HK-2 (cell line): ENCODE results near the gene DCD.
"Not testable (repeated sequence)": the region's sequence is repeated elsewhere in the genome, so short reads cannot be mapped to it uniquely, and the experiment has no call there.

Source experiments
- DNase-seq: peaks from one replicate; pipeline ENCODE4 v3.0.0-alpha.2; 2018; ENCODE audit not compliant: unreplicated experiment

Gene DCD

DNA sequence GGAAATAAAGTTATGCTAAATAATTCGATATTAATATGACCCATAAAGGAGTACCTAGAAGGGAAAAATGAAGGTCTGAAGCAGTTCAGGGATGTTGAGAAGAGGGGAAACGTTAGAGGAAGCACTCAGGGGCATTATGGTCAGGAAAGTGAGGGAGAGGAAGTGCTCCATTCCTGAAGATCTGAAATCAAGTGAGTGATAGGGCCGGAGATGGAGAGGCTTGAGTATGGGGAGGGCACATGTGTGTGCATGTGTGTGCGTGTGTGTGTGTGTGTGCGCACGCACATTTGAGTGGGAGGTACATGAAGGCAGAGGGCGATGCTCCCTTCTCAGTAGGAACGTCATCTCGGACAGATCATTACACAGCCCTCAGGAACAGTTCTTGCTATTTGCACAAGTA is 4.9 kb upstream of the DCD start:
- DNase-seq, result no peak

DNA sequence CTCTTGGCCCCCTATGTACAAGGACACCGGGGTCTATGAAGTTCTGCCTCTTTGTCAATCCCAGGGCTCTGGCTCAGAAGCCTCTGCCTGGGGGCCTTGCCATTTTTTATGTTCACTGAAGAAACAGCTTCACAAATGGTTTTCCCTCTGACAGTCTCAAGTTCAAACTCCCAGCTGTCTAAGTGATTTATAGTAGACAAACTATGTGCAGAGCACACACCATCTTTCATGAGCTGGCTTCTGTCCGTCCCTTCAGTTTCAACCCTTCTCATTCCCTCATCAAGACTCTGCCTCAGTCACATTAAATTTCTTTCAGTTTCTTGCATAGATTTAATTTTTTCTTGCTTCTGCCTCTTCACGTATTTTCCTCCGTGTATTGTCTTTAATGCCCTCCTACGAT is 2.7 kb upstream of the DCD start:
- no peak for DNase-seq

DNA sequence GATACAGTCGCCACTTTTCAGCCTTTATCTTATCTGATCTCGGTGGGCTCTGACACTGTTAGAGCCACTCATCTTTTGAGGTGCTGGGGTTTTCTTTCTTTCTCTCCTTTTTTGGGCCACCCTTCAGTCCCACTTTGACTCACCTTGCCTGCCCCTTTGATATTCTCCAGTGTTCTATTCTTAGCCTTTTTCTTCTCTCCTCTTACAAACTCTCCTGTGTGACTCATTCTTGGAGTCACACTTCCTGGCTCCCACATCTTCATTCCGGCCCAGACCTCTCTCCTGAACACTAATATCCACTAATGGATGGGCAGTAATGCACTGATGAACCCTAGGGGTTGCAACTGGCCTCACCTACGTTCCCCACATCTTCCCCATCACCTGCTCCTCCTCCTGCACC is 2.2 kb upstream of the DCD start:
- DNase-seq, result no peak

DNA sequence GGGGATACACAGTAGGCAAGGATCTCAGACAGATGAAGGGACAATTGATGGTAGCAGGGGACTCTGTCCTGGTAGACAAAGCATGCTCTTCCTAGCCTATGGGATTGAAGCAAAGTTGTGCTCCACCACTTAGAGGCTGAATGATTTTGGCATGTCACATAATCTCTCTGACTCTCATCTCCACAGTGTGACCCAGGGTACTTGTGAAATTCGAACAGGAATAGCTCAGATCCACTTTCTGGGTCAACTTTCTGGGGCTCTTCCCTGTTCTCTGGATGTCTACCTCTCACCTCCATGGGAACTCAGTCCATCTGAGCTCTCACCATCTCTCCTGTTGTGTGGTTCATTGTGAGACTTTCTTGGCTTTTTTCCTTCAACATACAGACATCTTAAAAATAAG is 1.7 kb upstream of the DCD start:
- no peak for DNase-seq

DNA sequence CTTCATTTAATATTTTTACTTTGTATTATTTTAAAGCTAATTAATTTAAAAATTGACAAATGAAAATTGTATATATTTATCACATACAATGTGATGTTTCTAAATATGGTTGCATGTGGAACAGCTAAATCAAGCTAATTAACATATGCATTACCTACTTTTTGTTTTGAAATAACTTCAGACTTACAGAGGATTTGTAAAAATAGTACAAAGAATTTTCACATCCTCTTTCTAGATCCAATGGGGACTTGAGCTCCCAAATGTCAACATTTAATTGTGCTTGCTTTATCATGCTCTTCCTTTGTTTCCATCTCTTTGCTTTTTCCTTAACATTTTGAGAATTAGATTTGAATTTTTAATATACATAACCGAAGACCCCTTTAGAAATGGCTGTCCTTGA is 6.6 kb downstream of the DCD start:
- DNase-seq, result no peak

DNA sequence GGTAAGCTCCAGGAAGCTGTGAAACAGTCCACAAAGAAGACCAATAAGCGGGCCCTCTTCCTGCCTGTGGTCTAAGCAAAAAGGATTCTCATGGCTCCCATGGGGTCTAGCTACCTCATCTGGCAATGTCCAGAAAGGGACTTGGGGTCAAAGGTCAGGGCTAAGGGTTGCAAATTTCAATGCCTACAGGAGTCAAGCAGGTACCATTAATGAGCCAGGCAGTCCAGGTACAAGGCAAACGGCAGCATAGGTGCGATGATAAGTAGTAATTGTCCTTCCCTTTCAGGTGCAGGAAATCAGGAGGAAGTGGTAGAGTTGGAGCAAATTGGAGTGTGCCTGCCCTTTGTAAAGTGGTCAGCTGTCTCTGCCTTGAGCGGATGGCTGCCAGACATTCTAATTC is 7.1 kb downstream of the DCD start:
- no peak for DNase-seq

DNA sequence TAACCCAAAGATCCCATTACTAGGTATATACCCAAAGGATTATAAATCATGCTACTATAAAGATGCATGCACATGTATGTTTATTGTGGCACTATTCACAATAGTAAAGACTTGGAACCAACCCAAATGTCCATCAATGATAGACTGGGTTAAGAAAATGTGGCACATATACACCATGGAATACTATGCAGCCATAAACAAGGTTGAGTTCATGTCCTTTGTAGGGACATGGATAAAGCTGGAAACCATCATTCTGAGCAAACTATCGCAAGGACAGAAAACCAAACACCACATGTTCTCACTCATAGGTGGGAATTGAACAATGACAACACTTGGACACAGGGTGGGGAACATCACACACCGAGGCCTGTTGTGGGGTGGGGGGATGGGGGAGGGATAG is 9.1 kb downstream of the DCD start:
- not testable (repeated sequence) for DNase-seq

DNA sequence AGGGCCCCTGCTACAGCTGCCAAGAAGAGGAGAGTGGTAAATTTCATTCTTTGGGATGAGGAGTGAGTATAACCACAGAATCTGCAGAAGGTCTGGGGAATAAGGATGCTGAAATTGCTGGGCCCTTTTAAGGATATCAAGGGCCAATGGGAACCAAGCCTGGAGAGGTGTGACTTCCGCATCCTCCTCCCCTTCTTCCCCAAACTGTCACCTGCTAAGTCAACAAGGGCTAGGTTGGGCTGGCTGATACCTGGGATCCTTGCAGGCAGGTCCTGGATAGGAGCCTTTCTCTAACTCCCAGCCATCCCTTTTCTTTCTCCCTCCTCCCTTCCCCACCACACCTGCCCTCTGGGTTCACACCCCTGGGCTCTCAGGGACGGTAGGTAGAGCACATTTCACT is 13.4 kb downstream of the DCD start, which contains the start of gene LACRT:
Gene LACRT (minus strand): TSS at position 101 of the 400 bp plus-strand sequence. CDS start 54 bp downstream, at position 47.
- no peak for DNase-seq

DNA sequence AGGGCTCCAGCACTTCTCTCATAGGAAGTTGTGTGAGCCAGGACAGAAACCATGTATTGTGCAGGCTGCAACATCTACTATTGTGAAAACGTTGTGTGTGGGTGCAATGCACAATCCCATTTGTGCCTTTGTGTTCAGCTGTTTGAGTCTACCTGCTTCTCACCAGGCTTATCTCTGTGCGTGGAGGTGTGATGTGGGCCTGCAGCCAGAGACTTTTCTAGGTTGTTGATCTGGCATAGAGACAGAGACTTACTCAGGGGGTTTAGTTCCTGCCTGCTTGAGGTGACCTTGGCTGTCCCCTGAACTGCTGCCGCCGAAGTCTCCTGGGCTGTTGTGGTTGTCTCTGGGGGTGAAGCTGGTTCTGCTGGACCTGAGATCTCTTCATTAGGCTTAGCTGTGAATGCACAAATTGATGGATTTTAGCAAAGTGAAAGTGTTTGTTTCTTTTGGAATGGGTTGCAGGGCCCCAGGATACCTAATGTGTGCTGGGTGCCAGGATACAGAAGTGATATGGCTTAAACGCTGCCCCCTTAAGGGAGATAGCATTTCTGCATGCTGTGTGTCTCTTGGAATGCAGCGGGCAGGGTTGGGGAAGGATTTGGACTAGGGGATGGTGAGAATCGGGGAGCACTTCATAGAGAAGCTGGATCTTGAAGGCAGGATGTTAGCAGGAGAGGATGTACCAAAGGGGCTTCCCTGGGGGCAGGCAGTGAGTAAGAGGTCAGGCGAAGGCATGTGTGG is 16.0 kb downstream of the DCD start:
- no peak for DNase-seq

DNA sequence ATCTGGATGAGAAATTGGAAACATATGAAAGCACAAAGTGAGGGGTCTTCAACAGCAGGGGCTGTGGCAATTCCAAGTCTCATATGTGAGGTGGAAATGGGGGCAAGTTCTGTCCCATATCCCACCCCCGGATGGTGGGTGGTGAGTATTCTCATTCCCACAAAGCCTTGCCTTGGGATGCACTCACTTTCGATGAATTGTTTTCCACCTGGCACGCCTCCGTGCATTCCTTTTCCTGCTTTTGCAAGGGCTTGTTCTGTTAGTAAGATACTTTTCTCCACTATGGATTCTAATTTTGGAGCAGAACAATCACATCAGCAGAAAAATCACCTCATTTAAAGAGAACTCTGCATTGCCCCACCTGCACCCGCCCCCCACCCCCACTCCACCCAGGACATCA is 16.6 kb downstream of the DCD start:
- no peak for DNase-seq

DNA sequence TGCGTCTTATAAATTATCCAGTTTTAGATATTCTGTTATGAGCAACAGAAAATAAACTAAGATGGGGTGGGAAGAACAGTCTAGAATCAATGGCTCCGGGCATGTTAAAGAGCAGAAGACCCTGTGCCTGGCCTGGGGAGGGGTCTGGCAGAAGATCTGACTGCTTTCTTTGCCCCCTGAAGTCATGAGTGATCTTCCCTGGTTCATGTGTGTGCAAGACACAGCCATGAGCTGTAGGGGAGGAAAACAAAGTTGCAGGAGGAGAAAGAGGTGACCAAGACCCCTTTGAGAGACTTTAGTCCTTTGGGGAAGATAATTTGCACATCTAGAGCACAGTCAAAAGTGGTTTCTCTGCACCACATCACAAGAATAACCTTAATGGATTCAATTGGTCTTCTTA is 18.2 kb downstream of the DCD start:
- no peak for DNase-seq

DNA sequence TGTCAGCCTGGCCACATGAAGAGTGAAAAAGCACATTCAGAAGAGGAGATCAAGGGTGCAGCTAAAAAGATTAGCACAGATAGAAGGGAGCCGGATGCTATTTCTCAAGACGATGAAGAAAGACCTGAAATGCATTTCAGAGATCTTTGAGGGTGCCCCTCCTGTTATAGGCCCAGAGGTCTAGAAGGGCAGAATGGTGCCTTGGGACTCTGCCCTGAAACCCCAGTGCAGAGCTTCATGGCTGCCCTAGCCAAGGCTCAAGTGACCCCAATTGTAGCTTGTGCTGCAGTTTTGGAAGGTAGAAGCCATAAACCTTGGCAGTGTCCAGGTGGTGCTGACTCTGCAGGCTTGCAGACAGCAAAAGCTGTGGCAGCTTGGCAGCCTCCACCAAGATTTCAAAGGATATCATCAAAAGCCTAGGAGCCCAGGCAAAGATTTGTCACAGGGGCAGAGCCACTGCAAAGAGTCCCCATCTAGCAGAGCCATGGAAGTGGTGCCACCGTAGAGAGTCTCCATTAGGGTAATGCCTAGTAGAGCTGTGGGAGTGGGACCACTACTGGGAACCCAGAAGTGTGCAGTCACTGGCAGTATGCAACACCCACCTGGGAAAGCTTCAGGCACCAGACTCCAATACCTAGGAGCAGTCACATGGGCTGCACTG is 19.8 kb downstream of the DCD start:
- no peak for DNase-seq

DNA sequence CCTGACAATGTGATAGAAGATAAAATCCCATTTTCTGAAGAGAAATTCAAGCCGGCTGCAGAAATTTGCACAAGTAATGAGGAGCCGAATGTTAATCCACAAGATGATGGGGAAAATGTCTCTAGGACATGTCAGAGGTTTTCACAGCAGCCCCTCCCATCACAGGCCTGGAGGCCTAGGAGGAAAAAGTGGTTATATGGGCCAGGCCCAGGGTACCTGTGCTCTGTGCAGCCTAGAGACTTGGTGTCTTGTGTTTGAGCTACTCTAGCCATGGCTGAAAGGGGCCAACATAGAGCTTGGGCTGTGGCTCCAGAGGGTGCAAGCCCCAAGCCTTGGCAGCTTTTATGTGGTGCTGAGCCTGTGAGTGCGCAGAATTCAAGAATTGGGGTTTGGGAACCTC is 20.9 kb downstream of the DCD start:
- DNase-seq, result no peak

DNA sequence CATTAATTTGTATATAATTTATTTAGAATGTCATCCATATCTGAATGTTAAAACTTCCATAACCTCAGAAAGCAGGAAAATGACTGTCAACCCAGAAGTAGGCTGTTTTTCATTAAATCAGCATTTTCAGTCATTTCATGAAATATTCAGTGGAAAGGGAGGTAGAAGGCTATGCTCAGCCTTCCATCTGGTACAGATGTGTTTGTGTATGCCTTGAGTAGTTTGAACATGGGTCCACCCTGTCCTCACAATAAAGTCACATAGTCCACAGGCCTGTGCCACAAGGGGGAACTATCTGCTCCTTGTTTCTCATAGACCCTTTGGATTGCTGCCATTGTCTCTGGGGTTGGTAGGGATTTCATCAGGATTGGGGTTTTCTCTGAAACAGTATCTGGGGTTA is 22.6 kb downstream of the DCD start:
- DNase-seq, result no peak

DNA sequence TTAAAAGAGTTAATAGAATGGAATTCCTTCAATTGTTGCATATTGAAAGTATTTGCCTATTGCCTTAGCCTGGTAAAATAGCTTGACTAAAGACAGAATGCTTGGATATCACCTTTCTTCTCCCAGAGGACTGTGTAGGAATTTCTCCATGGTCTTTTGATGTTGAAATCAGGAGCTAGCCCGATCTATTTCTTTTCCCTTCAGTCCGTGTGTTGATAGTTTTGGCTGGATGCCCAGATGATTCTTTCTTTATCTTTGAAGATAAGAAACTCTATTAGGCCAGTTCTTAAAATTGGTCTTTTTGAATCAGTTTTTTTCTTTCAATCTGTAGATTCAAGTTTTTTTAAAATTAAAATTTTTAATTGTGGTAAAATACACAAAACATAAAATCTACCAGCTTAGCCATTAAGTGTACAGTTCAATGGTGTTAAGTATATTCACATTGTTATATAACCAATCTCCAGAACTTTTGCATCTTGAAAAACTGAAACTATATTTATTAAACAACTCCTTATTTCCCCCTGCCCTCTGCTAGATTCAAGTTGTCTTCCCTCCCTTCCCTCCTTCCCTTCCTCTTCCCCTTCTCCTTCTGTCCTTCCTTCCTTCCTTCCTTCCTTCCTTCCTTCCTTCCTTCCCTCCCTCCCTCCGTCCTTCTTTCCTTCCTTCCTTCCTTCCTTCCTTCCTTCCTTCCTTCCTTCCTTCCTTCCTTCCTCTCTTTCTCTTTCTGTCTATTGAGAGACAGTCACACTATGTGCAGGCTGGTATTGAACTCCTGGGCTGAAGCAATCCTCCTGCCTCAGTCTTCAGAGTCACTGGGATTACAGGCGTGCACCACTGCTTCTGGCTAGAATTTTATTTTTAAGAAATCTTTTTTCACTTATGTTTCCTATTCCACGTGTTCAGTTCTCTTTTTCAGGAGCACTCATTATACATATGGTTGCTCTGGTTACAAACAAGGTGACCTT is 23.6 kb downstream of the DCD start:
- DNase-seq, result no peak

DNA sequence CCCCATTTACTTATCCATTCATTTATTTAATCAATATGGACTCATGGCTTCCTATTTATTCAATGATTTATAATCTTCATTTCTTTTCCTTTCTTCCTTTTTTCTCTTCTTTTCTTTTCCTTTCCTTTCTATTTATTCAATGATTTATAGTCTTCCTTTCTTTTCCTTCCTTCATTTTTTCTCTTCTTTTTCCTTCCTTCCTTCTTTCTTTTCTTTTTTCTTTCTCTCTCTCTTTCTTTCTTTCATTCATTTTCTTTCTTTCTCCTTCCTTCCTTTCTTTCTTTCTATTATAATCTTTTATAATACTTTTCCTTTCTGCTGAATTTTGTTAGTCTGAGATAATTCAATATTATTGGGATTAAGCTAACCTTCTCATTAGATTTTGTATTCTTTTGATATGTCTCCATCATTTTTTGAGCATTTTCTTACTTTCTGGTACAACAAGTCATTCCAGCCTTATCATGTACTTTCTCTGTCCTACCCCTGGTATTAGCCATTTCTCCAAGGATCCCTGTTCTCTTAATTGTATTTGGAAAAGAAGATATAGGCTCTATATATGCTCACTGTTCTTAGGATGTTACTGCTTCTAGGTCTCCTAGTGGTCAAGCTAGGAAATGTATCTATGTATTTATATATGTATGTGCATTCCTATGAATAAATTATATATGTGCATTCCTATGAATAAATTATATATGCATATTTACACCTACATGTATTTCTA is 25.5 kb downstream of the DCD start:
- no peak for DNase-seq

DNA sequence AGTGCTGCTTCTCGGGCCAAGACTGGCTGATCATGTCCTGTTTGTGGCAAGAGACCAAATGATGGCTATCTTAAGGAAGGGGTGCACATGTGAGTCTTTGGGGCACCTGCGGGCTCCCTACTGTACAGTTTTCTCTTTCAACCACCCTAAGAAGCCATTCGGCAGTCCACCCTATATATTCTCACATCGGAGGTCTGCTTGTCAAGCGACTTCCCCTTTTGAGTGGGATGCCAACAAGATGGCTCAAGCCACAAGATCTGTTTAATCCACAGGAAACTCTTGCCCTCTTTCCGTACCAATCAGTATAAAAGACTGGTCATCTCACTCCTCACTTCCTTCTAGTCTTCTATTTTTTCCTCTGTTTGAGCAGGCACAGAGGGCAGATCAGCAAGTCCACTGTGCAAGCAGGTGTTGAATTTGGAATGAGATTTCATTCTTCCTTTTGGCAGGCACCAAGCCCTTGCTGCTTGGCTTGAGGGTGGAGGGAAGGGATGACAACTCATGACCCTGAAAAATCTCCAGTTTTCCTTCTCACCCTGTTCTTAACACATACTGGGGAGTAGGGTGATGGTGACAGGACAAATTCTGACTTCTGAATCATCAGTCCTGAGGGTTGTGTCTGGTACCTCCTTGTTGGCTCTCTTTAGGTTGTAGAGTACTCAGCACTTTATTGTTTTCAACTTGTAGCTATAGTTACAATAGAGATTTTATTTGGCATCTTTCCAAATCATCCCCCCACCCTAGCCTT is 31.1 kb downstream of the DCD start:
- no peak for DNase-seq

DNA sequence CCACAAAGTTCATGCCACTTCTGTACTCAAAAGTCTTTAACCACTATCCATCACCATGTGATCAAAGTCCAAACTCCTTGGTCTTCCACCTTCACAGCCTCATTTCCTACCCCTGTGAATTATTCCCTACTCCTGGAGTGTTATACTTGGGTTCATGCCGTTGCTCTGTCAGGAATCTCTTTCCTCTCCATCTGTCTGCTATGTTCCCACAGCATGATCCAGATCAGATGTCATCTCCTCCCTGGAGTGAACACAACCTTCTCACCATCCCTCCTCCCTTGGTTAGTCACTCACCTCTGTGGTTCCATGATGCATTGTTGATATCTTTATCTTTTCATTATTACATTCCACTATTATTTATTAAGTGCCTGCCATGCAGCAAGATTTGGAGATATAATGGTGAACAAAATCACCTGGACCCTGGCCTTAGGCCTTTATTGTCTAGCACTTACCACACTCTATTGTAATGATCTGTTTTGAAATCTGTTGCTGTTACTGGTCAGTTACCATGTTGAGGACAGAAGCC is 35.9 kb downstream of the DCD start:
- DNase-seq, result no peak

DNA sequence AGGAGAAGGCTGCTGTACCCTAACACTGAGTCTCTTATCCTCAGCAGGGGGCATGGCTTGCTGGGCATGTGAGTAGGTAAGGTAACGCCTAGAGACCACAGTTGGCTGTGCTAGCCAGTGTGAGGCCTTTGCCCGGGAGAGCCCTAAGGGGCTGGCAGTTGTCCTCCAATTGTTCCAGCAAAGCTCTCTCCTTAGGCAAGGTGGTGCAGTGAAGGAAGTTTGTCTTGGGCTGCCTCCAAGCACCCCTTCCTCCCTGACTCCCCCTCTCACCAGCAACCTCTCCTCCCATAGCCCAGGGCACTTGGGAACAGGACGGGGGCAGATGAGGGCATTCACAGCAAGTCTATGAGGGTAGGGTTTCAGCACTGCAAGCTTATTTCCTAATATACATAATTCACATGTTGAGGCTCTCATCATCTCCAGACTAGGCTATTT is 36.4 kb downstream of the DCD start:
- no peak for DNase-seq

DNA sequence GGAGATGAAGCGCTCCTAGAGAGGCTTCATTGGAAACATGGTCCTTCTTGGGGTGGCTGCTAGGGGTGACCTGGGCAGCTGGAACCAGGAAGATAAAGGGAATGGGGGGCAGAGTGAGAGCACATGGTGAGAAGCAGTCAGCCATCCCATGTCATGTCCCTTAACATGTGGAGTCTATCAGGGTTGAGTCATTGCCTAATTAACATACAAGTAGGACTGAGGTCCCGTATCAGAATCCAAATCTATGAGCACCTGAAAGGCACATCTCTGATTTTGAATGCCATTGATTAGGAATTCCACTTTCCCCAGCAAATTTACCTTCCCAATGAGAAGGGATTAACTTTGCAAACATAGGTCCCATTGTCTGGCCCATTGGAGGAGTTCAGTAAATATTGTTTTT is 39.4 kb downstream of the DCD start:
- DNase-seq, result no peak

DNA sequence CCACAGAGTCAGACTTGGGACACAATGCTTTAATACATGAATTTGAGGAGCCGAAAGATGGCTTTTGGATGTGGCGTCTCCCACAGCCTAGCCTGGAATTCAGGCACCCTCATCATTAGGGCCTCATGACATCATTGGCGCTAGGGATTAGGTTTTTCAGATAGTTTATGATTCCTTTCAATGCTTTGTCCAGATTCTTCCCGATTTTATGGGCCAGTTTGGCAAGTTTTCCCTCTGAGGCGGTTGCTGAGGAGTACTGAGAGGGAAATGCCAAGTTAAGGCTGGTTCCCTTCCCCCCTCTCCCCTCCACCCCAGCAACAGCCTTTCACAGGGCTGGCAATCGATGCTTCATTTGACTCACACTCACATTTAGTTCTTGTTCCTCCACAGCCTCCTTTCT is 40.0 kb downstream of the DCD start:
- DNase-seq, result no peak
